Type B pancreatic cell (in vitro differentiated cells): Measurements from ENCODE around the gene SLFN14. TPM values are rescaled to one million over a fixed set of nuclear protein-coding genes. Genes with fewer than 3 reads are reported as not detected.
"Not testable (repeated sequence)": the region's sequence is repeated elsewhere in the genome, so short reads cannot be mapped to it uniquely, and the experiment has no call there.

ENCODE experiments used
- DNase-seq: peaks from one replicate; pipeline ENCODE4 v3.0.0; 2021; ENCODE audit warnings: mixed read lengths; ENCODE audit not compliant: unreplicated experiment; ENCODE audit errors: extremely low spot score
- H3K27ac Mint-ChIP-seq: 2 replicates; pipeline ENCODE4 v1.8.0; 2021; ENCODE audit warnings: mild to moderate bottlenecking, mixed read lengths
- H3K27me3 Mint-ChIP-seq: 2 replicates; pipeline ENCODE4 v1.8.0; 2021; ENCODE audit warnings: mixed read lengths
- H3K36me3 Mint-ChIP-seq: 2 replicates; pipeline ENCODE4 v1.8.0; 2021; ENCODE audit warnings: mixed read lengths
- H3K4me1 Mint-ChIP-seq: one replicate; pipeline ENCODE4 v1.8.0; 2021; ENCODE audit warnings: mixed read lengths; ENCODE audit not compliant: unreplicated experiment
- H3K4me3 Mint-ChIP-seq: 2 replicates; pipeline ENCODE4 v1.8.0; 2021; ENCODE audit warnings: mild to moderate bottlenecking, mixed read lengths
- H3K9me3 Mint-ChIP-seq: 2 replicates; pipeline ENCODE4 v1.8.0; 2021; ENCODE audit warnings: mixed read lengths
- total RNA-seq: library from RNA; stranded (reverse); gene quantifications from 2 replicates; pipeline ENCODE4 v1.2.1, GENCODE V29; 2021; ENCODE audit warnings: low replicate concordance
- TF ChIP-seq, protein P1 (sequence below): fragments of 200-600 bp; sonication (generic); conservative IDR thresholded peaks from 2 replicates; pipeline ENCODE4 v1.5.0; 2021; ENCODE audit warnings: antibody characterized with exemption, mild to moderate bottlenecking

SLFN14 gene
- total RNA-seq, 1 donor from 2014 or later = not detected

DNA sequence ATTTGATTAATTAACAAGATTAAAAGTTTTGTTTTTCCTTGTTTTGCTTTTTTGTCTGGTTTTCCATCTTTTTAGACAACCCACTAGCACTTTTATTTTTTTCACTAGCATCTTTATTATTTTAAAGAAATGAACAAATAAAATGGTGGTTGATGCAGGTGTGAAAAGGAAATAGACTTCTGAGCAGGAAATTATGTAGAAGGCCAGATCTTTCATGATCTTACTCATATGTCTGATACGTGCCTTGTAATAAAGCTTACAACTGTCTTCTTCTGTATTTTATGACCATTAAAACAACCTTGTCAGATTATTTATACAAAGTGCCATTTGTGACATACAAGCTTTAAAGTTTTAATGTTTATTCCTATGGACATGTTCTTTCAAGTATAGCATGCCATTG is 29.5 kb downstream of the SLFN14 start:
- Mint-ChIP-seq H3K4me3 (no peak overlapping the region), H3K27me3 (peaks cover 21% of the 10 kb centered on the region), H3K4me1 (no peaks in the 10 kb centered on the region), H3K36me3 (no peaks in the 10 kb centered on the region), H3K27ac (no peak overlapping the region), H3K9me3 (no peaks in the 10 kb centered on the region)
- no peak for DNase-seq
- TF ChIP-seq, protein P1, sequence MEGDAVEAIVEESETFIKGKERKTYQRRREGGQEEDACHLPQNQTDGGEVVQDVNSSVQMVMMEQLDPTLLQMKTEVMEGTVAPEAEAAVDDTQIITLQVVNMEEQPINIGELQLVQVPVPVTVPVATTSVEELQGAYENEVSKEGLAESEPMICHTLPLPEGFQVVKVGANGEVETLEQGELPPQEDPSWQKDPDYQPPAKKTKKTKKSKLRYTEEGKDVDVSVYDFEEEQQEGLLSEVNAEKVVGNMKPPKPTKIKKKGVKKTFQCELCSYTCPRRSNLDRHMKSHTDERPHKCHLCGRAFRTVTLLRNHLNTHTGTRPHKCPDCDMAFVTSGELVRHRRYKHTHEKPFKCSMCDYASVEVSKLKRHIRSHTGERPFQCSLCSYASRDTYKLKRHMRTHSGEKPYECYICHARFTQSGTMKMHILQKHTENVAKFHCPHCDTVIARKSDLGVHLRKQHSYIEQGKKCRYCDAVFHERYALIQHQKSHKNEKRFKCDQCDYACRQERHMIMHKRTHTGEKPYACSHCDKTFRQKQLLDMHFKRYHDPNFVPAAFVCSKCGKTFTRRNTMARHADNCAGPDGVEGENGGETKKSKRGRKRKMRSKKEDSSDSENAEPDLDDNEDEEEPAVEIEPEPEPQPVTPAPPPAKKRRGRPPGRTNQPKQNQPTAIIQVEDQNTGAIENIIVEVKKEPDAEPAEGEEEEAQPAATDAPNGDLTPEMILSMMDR = no peak

GRCh38 chr17:35529866-35530265 is 30.8 kb downstream of the SLFN14 start:
- H3K4me3 Mint-ChIP-seq = no peak overlapping the region
- no peaks in the 10 kb centered on the region for H3K36me3 Mint-ChIP-seq
- peaks cover 4% of the 10 kb centered on the region for H3K9me3 Mint-ChIP-seq
- peaks cover 34% of the 10 kb centered on the region for H3K27me3 Mint-ChIP-seq
- DNase-seq = no peak
- H3K27ac Mint-ChIP-seq = no peak overlapping the region
- TF ChIP-seq, protein P1 = no peak
- no peaks in the 10 kb centered on the region for H3K4me1 Mint-ChIP-seq

DNA sequence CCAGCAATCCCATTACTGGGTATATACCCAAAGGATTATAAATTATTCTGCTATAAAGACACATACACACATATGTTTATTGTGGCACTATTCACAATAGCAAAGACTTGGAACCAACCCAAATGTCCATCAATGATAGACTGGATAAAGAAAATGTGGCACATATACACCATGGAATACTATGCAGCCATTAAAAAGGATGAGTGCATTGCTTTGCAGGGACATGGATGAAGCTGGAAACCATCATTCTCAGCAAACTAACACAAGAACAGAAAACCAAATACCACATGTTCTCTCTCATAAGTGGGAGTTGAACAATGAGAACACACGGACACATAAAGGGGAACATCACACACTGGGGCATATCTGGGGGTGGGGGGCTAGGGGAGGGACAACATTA is 31.3 kb downstream of the SLFN14 start:
- not testable (repeated sequence) for H3K4me3 Mint-ChIP-seq, DNase-seq, H3K27ac Mint-ChIP-seq, H3K4me1 Mint-ChIP-seq, H3K9me3 Mint-ChIP-seq, H3K36me3 Mint-ChIP-seq
- peaks cover 35% of the 10 kb centered on the region for H3K27me3 Mint-ChIP-seq

DNA sequence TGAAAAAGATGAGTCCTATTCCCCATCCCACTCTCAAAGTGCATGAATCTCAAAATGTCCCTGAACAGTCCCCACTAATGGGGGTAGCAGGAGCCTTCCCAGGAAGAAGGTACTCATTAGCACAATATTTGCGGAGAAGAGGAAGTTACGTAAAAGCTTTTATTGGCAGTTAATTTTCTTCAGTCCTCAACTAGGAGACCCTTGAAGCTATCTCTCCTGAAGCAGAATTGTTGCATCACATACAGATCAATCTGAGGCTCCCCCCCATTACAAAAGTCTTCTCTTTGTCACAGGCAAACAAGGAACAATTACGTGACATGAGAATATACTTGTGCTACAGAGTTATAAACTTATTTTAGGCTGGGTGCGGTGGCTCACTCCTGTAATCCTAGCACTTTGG is 37.3 kb downstream of the SLFN14 start:
- DNase-seq = no peak
- peaks cover 69% of the 10 kb centered on the region for H3K27me3 Mint-ChIP-seq

DNA sequence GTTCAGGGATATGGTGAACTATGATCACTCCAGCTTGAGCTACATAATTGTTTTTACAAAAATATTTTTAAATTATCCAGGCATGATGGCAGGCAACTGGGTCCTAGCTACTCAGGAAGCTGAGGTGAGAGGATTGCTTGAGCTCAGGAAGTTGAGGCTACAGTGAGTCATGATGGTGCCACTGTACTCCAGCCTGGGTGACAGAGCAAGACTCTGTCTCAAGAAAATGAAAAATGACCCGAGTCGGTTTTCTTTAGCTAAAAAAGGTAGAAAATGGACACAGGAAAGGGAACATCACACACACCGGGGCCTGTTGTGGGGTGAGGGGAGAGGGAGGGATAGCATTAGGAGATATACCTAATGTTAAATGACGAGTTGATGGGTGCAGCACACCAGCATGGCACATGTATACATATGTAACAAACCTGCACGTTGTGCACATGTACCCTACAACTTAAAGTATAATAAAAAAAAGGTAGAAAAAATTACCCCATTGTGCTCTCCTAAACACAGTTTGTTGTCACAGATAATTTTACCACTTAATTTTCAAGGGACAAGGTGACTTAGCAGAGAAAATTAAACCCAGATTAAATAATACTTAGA is 38.9 kb downstream of the SLFN14 start:
- not testable (repeated sequence) for H3K4me1 Mint-ChIP-seq, H3K36me3 Mint-ChIP-seq, H3K4me3 Mint-ChIP-seq, DNase-seq, H3K27ac Mint-ChIP-seq, H3K9me3 Mint-ChIP-seq
- peaks cover 73% of the 10 kb centered on the region for H3K27me3 Mint-ChIP-seq

More for the DNA sequence above, 37.3 kb downstream of the SLFN14 start:
- TF ChIP-seq, protein P1 = no peak
- Mint-ChIP-seq H3K27ac (no peak overlapping the region), H3K36me3 (no peaks in the 10 kb centered on the region), H3K4me1 (no peaks in the 10 kb centered on the region), H3K9me3 (peaks cover 6% of the 10 kb centered on the region), H3K4me3 (no peak overlapping the region)

DNA sequence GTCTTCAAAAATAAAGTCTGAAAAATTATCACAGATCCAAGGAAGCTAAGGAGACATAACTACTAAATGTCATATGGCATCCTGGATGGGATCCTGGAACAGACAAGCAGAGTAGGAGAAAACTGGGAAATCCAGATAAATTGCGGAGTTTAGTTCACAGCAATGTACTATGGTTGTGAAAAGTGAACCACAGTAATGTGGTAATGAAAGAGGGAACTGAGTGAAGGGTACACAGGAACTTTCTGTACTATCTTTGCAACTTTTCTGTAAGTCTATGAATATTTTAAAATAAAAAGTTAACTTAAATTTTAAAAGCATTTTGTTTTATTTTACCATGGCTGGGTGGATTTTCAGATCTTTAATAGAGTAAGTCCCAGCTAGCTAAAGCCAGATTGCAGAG is 39.5 kb downstream of the SLFN14 start:
- H3K27ac Mint-ChIP-seq = no peak overlapping the region
- no peak overlapping the region for H3K4me3 Mint-ChIP-seq
- DNase-seq = no peak
- TF ChIP-seq, protein P1 = no peak
- H3K9me3 Mint-ChIP-seq = peaks cover 6% of the 10 kb centered on the region
- H3K4me1 Mint-ChIP-seq = no peaks in the 10 kb centered on the region
- H3K36me3 Mint-ChIP-seq = no peaks in the 10 kb centered on the region
- peaks cover 67% of the 10 kb centered on the region for H3K27me3 Mint-ChIP-seq

GRCh38 chr17:35519906-35520442 is 40.6 kb downstream of the SLFN14 start:
- TF ChIP-seq, protein P1 = no peak

More at GRCh38 chr17:35519906-35520442, 40.6 kb downstream of the SLFN14 start:
- Mint-ChIP-seq H3K36me3 (no peaks in the 10 kb centered on the region), H3K4me1 (no peaks in the 10 kb centered on the region), H3K27me3 (peaks cover 60% of the 10 kb centered on the region), H3K4me3 (no peak overlapping the region), H3K9me3 (peaks cover 3% of the 10 kb centered on the region), H3K27ac (no peak overlapping the region)
- no peak for DNase-seq
